ENCODE measurements around the gene HHAT.

The HHAT gene

DNA sequence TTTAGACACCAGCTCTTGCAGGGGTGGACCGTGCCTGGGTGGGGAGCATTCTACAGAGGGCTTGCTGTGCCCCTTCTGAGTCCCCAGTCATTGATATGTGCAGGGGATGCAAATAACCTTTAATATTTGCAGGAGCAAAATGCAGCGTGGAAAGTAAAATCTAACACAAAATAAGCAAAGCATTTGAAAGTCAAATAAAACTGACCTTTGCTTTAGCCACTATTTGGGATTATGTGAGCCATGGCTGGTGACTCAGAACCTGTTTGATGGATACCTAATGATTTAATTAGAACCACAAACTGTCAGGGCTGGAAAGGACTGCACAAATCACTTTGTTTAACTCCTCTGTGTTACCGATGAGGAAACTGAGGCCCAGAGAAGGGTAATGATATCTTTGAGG, 377.5 kb downstream of the HHAT start:
- no peak for DNase-seq (ENCODE audit: low spot score)
- no peak overlapping the region for H3K23ac ChIP-seq (ENCODE audit: low read depth, low read length, poor library complexity)
- no peak overlapping the region for H3K9ac ChIP-seq (ENCODE audit: low read depth, low read length, poor library complexity)
- H3K79me1 ChIP-seq (ENCODE audit: low read depth, low read length) = no peaks in the 10 kb centered on the region
- no peak overlapping the region for H2BK12ac ChIP-seq (ENCODE audit: low read length)
- no peak overlapping the region for H3K4me2 ChIP-seq (ENCODE audit: insufficient read depth, low read length, poor library complexity, severe bottlenecking)
- H4K8ac ChIP-seq (ENCODE audit: low read depth, low read length) = no peak overlapping the region
- H3K14ac ChIP-seq (ENCODE audit: low read length) = no peak overlapping the region
- H3K9me3 ChIP-seq (replicated peaks in 1 of 2; ENCODE audit: control insufficient read depth in 2 of 2, insufficient read depth in 1 of 2, low read depth in 1 of 2, low read length in 2 of 2) = no peaks in the 10 kb centered on the region
- no peaks in the 10 kb centered on the region for H3K36me3 ChIP-seq (replicated peaks in 1 of 2; ENCODE audit: control insufficient read depth in 2 of 2, insufficient read depth in 2 of 2, low read length in 2 of 2)
- H3K18ac ChIP-seq (ENCODE audit: low read length) = no peak overlapping the region
- no peak overlapping the region for H3K4ac ChIP-seq (ENCODE audit: low read length)
- no CpG with 5 or more reads among the region's 3 CpGs for WGBS, 2 donors (ENCODE audit: extremely low coverage in 2 of 2, insufficient read length in 2 of 2, insufficient replicate concordance in 1 of 2)
- H3K27ac ChIP-seq (replicated peaks; ENCODE audit: low read length) = no peak overlapping the region
- no peak overlapping the region for H4K91ac ChIP-seq (ENCODE audit: low read depth, low read length, poor library complexity)
- H2BK5ac ChIP-seq (ENCODE audit: low read length) = no peak overlapping the region
- H2BK120ac ChIP-seq (ENCODE audit: low read depth, low read length) = no peak overlapping the region
- no peak overlapping the region for H2AK5ac ChIP-seq (ENCODE audit: low read depth, low read length)
- no peak overlapping the region for H3K4me3 ChIP-seq (ENCODE audit: low read length in 2 of 2)
- H3K4me1 ChIP-seq (ENCODE audit: control insufficient read depth in 2 of 2, insufficient read depth in 1 of 2, low read depth in 1 of 2, low read length in 2 of 2) = peaks cover 13 to 17% of the 10 kb centered on the region in 2 donors
- H3K27me3 ChIP-seq (ENCODE audit: control insufficient read depth in 3 of 3, insufficient read depth in 3 of 3, low read depth in 1 of 3, low read length in 3 of 3) = no peaks in the 10 kb centered on the region
- H2BK15ac ChIP-seq (ENCODE audit: low read length) = no peak overlapping the region
- no peak overlapping the region for H2AFZ ChIP-seq (ENCODE audit: low read length)

DNA sequence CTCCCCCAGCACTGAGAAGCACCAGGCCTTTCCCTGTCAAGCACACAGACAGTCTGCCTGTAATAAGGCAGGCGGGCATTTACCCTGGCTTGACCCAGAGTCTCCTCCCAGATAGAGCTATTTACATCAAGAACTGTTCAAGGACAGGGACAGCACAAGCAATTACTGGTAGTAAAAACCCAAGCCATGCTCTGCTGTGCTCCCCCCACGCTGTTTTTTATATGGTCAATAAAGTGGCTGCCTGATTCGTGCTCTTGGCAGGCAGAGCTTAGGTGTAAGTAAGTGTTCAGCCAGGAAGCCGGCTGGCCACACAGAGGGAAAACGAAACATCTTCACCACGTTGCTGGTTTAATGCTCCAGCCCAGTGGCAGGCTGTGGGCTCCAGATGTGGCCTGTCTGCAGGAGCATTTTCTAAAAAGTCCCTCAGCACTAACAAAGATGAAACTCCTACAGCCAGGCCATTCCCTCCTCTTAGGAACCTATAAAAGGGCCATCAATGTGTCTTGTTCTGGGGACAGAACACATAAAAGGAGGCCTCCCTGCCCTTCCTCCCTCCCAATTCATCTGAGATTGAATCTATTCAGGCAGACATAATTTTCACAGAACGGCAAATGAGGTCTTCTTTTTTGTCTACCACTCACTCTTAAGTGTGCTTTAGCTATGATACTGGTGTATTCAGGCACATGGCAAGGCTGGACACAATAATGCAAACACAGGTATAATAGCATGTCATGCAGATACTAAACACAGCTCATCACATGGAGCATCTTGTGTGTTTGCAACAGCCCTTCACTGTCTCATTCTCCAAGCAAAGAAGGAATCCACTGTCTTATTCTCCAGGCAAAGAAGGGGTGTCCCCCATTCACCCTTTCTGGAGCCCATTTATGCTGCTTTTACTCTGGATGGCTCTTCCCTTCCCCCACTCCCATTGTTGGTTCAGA, 378.9 kb downstream of the HHAT start:
- Histone ChIP-seq H3K14ac (ENCODE audit: low read length) (peak overlapping the region; percentile 39), H3K4me2 (ENCODE audit: insufficient read depth, low read length, poor library complexity, severe bottlenecking) (peak overlapping the region; percentile 19), H2BK15ac (ENCODE audit: low read length) (no peak overlapping the region), H2AFZ (ENCODE audit: low read length) (peak overlapping the region; percentile 5), H3K9ac (ENCODE audit: low read depth, low read length, poor library complexity) (no peak overlapping the region), H3K36me3 (replicated peaks in 1 of 2; ENCODE audit: control insufficient read depth in 2 of 2, insufficient read depth in 2 of 2, low read length in 2 of 2) (no peaks in the 10 kb centered on the region), H3K27ac (replicated peaks; ENCODE audit: low read length) (peak overlapping the region; percentile 54), H2BK12ac (ENCODE audit: low read length) (no peak overlapping the region), H4K8ac (ENCODE audit: low read depth, low read length) (no peak overlapping the region), H3K9me3 (replicated peaks in 1 of 2; ENCODE audit: control insufficient read depth in 2 of 2, insufficient read depth in 1 of 2, low read depth in 1 of 2, low read length in 2 of 2) (no peaks in the 10 kb centered on the region), H2BK120ac (ENCODE audit: low read depth, low read length) (no peak overlapping the region), H3K27me3 (ENCODE audit: control insufficient read depth in 3 of 3, insufficient read depth in 3 of 3, low read depth in 1 of 3, low read length in 3 of 3) (no peaks in the 10 kb centered on the region), H3K4me1 (ENCODE audit: control insufficient read depth in 2 of 2, insufficient read depth in 1 of 2, low read depth in 1 of 2, low read length in 2 of 2) (peaks cover 13 to 17% of the 10 kb centered on the region in 2 donors), H3K4ac (ENCODE audit: low read length) (no peak overlapping the region), H2BK5ac (ENCODE audit: low read length) (no peak overlapping the region), H4K91ac (ENCODE audit: low read depth, low read length, poor library complexity) (no peak overlapping the region), H3K23ac (ENCODE audit: low read depth, low read length, poor library complexity) (no peak overlapping the region), H3K4me3 (ENCODE audit: low read length in 2 of 2) (no peak overlapping the region), H3K18ac (ENCODE audit: low read length) (peak overlapping the region; percentile 28), H3K79me1 (ENCODE audit: low read depth, low read length) (no peaks in the 10 kb centered on the region), H2AK5ac (ENCODE audit: low read depth, low read length) (no peak overlapping the region)
- no peak for DNase-seq (ENCODE audit: low spot score)
- WGBS, 2 donors (ENCODE audit: extremely low coverage in 2 of 2, insufficient read length in 2 of 2, insufficient replicate concordance in 1 of 2) = no CpG with 5 or more reads among the region's 7 CpGs

GRCh38 chr1:210709701-210710100, 381.0 kb downstream of the HHAT start:
- no peak overlapping the region for H3K4me3 ChIP-seq (ENCODE audit: low read length in 2 of 2)
- no peak overlapping the region for H3K27ac ChIP-seq (replicated peaks; ENCODE audit: low read length)
- no peak overlapping the region for H4K91ac ChIP-seq (ENCODE audit: low read depth, low read length, poor library complexity)
- H2AK5ac ChIP-seq (ENCODE audit: low read depth, low read length) = no peak overlapping the region
- H3K27me3 ChIP-seq (ENCODE audit: control insufficient read depth in 3 of 3, insufficient read depth in 3 of 3, low read depth in 1 of 3, low read length in 3 of 3) = no peaks in the 10 kb centered on the region
- H3K18ac ChIP-seq (ENCODE audit: low read length) = no peak overlapping the region
- H3K4ac ChIP-seq (ENCODE audit: low read length) = no peak overlapping the region
- H3K79me1 ChIP-seq (ENCODE audit: low read depth, low read length) = no peaks in the 10 kb centered on the region
- H3K4me1 ChIP-seq (ENCODE audit: control insufficient read depth in 2 of 2, insufficient read depth in 1 of 2, low read depth in 1 of 2, low read length in 2 of 2) = peaks cover 13 to 15% of the 10 kb centered on the region in 2 donors
- no peak overlapping the region for H2AFZ ChIP-seq (ENCODE audit: low read length)
- H2BK5ac ChIP-seq (ENCODE audit: low read length) = no peak overlapping the region
- no peak overlapping the region for H2BK12ac ChIP-seq (ENCODE audit: low read length)
- H3K14ac ChIP-seq (ENCODE audit: low read length) = no peak overlapping the region
- H3K4me2 ChIP-seq (ENCODE audit: insufficient read depth, low read length, poor library complexity, severe bottlenecking) = no peak overlapping the region
- H2BK15ac ChIP-seq (ENCODE audit: low read length) = no peak overlapping the region
- no peaks in the 10 kb centered on the region for H3K36me3 ChIP-seq (replicated peaks in 1 of 2; ENCODE audit: control insufficient read depth in 2 of 2, insufficient read depth in 2 of 2, low read length in 2 of 2)
- DNase-seq (ENCODE audit: low spot score) = no peak
- H3K9me3 ChIP-seq (replicated peaks in 1 of 2; ENCODE audit: control insufficient read depth in 2 of 2, insufficient read depth in 1 of 2, low read depth in 1 of 2, low read length in 2 of 2) = no peaks in the 10 kb centered on the region
- H3K9ac ChIP-seq (ENCODE audit: low read depth, low read length, poor library complexity) = no peak overlapping the region
- no peak overlapping the region for H4K8ac ChIP-seq (ENCODE audit: low read depth, low read length)
- no peak overlapping the region for H3K23ac ChIP-seq (ENCODE audit: low read depth, low read length, poor library complexity)
- WGBS, 2 donors (ENCODE audit: extremely low coverage in 2 of 2, insufficient read length in 2 of 2, insufficient replicate concordance in 1 of 2) = no CpG with 5 or more reads among the region's 2 CpGs
- no peak overlapping the region for H2BK120ac ChIP-seq (ENCODE audit: low read depth, low read length)

DNA sequence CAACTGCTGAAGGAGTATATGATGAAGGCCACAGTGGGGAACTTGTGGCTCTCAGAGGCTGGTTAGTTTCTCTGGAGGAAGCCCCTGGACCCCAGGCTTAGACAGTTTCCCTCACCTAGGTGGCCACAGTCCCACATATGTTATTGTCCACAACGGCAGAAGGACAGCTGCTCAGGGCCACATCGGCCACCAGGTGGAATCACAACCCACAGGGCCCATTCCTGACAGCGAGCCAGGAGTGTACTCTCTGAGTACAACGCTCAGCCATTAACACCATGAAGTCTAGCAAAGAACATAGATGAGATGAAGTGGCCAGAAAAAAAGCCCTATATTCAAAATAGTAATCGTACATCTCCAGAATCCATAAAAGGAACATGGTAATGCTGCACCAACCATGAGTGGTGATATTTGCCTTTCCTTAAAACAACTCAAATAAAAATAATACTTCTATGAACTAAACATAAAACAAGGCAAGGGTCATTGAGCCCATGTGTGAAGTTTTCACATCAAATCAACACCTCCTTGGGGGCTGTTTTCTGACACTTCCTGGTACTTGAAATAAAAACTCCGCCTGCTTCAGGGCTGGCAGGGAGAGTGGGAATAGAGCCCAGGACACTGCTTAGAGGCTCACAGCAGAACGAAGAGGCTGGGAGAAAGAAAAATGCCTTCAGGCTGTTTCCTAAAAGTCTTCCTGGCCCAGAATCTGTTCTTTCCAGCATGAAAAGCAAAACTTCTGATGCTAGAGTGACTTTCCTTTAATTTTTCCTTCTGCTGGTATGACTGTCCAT, 383.3 kb downstream of the HHAT start:
- Histone ChIP-seq H4K8ac (ENCODE audit: low read depth, low read length) (no peak overlapping the region), H3K4ac (ENCODE audit: low read length) (no peak overlapping the region), H3K4me3 (ENCODE audit: low read length in 2 of 2) (no peak overlapping the region), H3K27ac (replicated peaks; ENCODE audit: low read length) (no peak overlapping the region), H3K4me2 (ENCODE audit: insufficient read depth, low read length, poor library complexity, severe bottlenecking) (no peak overlapping the region), H3K27me3 (ENCODE audit: control insufficient read depth in 3 of 3, insufficient read depth in 3 of 3, low read depth in 1 of 3, low read length in 3 of 3) (no peaks in the 10 kb centered on the region), H3K18ac (ENCODE audit: low read length) (no peak overlapping the region), H2BK12ac (ENCODE audit: low read length) (no peak overlapping the region), H2BK15ac (ENCODE audit: low read length) (no peak overlapping the region), H4K91ac (ENCODE audit: low read depth, low read length, poor library complexity) (no peak overlapping the region), H3K9ac (ENCODE audit: low read depth, low read length, poor library complexity) (no peak overlapping the region), H2BK5ac (ENCODE audit: low read length) (no peak overlapping the region), H3K4me1 (ENCODE audit: control insufficient read depth in 2 of 2, insufficient read depth in 1 of 2, low read depth in 1 of 2, low read length in 2 of 2) (peaks cover 12% of the 10 kb centered on the region in 2 donors), H3K23ac (ENCODE audit: low read depth, low read length, poor library complexity) (no peak overlapping the region), H3K79me1 (ENCODE audit: low read depth, low read length) (no peaks in the 10 kb centered on the region), H3K9me3 (replicated peaks in 1 of 2; ENCODE audit: control insufficient read depth in 2 of 2, insufficient read depth in 1 of 2, low read depth in 1 of 2, low read length in 2 of 2) (no peaks in the 10 kb centered on the region), H3K36me3 (replicated peaks in 1 of 2; ENCODE audit: control insufficient read depth in 2 of 2, insufficient read depth in 2 of 2, low read length in 2 of 2) (no peaks in the 10 kb centered on the region), H2AFZ (ENCODE audit: low read length) (no peak overlapping the region), H3K14ac (ENCODE audit: low read length) (no peak overlapping the region), H2AK5ac (ENCODE audit: low read depth, low read length) (no peak overlapping the region), H2BK120ac (ENCODE audit: low read depth, low read length) (no peak overlapping the region)
- no peak for DNase-seq (ENCODE audit: low spot score)
- WGBS, 2 donors (ENCODE audit: extremely low coverage in 2 of 2, insufficient read length in 2 of 2, insufficient replicate concordance in 1 of 2) = no CpG with 5 or more reads among the region's 7 CpGs
